HK-2 (cell line): ENCODE results near the gene CIROP.

Experiments
- DNase-seq: peaks from one replicate; pipeline ENCODE4 v3.0.0-alpha.2; 2018; ENCODE audit not compliant: unreplicated experiment

CIROP gene, protein sequence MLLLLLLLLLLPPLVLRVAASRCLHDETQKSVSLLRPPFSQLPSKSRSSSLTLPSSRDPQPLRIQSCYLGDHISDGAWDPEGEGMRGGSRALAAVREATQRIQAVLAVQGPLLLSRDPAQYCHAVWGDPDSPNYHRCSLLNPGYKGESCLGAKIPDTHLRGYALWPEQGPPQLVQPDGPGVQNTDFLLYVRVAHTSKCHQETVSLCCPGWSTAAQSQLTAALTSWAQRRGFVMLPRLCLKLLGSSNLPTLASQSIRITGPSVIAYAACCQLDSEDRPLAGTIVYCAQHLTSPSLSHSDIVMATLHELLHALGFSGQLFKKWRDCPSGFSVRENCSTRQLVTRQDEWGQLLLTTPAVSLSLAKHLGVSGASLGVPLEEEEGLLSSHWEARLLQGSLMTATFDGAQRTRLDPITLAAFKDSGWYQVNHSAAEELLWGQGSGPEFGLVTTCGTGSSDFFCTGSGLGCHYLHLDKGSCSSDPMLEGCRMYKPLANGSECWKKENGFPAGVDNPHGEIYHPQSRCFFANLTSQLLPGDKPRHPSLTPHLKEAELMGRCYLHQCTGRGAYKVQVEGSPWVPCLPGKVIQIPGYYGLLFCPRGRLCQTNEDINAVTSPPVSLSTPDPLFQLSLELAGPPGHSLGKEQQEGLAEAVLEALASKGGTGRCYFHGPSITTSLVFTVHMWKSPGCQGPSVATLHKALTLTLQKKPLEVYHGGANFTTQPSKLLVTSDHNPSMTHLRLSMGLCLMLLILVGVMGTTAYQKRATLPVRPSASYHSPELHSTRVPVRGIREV

GRCh38 chr14:23104591-23105347 lies at the start of gene CIROP:
TSS of gene CIROP (minus strand) at chr14:23104989. CDS start at chr14:23104920, 69 bp downstream.
- DNase-seq: no peak

- peak; percentile 26 for DNase-seq
Measured at GRCh38 chr14:23153851-23154796, 49.3 kb upstream of the CIROP start.

- no peak for DNase-seq
Measured at GRCh38 chr14:23151342-23151741, 46.6 kb upstream of the CIROP start.

- DNase-seq: no peak
Measured at GRCh38 chr14:23149745-23150144, 45.0 kb upstream of the CIROP start.

GRCh38 chr14:23148591-23149249 lies 43.9 kb upstream of the CIROP start:
- no peak for DNase-seq

DNA sequence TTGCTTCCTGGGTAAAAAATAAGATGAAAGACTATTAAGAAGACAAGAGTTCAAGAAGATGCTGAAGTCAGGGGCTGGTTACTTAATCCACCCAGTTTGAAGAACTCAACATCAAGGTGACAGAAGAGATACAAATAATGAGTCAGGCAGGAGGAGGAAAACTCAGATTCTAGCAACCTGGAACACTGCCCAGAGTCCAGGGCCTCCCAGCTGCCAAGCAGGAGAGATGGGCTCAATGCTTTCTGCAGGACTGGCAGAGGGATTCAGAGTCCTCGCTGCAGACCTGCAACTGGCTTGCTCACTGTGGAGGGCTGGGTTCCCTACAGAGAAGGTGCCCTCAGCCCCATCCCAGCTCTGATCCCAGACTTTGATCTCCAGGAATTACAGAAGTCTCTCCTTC lies 42.9 kb upstream of the CIROP start:
- DNase-seq: no peak

- no peak for DNase-seq
Measured at GRCh38 chr14:23146980-23147379, 42.2 kb upstream of the CIROP start.

GRCh38 chr14:23146351-23146910 lies 41.6 kb upstream of the CIROP start:
- DNase-seq: no peak

DNA sequence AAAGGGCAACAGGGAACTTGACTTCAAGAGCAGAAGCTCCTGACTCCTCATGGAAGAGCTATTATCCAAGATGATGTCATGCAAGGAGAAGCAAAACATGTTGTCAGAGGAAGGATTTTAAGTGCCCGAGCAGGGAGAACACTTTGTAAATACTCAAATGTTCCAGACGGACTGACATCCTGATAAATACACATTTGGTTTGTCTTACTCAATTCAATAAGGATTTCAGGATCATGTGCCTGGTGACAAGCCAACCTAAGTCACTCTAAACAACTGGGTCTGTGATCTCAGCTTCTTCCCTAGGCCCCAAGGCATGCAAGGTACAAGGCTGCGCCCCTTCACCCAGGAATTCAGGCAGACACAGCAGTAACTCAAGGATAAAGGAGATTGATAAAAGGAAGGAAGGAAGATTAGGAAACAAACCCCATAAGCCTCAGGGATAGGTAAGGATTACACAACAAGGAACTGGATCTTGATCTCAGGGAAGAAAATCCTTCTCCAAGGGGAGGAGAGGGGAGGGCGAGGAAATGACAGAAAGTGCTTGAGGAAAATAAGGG lies 41.1 kb upstream of the CIROP start:
- no peak for DNase-seq

- DNase-seq: no peak
Measured at GRCh38 chr14:23143911-23144310, 39.1 kb upstream of the CIROP start.

GRCh38 chr14:23142826-23143225 lies 38.0 kb upstream of the CIROP start:
- no peak for DNase-seq

DNA sequence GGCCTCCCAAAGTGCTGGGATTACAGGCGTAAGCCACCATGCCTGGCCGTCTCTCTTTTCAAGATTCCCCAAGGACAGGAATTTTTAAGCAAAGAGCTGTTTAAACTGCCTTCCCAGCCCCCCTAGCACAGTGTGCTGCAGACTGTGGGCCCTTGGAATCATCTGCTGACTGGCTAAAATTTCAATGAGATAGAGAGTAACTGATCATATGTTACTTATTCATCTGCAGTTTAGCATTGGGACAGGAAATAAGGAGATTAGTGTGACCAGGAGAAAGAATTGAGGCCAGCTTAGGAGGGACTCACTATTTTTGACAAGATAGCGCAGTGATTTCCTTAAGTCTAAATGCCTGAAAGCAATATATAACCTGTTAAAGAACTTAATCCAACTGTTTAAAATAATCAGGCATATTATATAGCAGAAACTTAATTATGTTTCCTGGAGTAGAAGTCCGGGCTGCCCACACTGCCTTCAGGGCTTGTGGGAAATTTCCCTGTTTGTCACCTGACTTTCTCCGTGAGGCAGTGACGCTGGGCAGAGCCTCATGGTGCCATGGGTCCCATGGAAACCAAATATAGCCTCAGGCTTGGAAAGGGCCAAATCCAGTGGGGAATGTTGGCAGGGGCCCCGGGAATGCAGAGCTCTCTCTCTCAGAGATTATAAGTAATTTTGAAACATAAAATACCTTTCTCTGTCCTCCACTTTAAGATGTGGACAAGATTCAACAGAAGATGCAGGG lies 37.1 kb upstream of the CIROP start:
- no peak for DNase-seq

DNA sequence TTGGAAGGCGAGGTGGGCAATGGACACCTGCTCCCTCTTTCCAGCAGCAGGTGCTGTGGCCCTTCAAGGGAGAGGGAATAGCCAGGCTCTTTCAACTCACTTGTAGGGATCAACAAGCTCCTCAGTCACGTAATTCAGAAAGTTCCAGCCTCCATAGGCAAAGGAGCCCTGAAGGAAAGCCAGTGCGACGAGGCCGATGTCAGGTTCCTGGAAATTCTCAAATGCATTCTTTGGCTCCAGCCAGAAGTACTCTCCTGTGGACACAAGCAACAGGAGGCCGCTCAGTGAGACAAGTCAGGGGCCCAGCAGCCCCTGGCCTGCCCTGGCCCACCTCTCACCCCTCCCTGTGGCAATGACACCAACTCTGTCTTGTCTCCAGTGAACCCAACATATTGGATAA lies 35.6 kb upstream of the CIROP start:
- DNase-seq: no peak

DNA sequence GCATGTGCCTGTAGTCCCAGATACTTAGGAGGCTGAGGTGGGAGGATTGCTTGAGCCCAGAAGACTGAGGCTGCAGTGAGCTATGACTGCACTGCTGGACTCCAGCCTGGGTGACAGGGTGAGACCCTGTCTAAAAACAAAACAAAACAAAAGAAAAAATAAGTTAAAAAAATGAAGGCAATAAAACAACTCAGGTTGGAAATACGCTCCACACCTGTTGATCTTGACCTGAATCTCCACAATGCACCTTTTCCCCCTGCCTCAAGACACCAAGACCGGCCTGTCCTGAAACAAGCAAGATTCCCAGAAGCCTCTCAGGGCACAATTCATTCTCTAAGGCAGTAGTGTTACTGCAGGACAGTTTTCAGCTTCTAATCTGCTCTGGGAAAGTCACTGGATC lies 35.1 kb upstream of the CIROP start:
- DNase-seq: no peak

- no peak for DNase-seq
Measured at GRCh38 chr14:23137813-23138535, 33.2 kb upstream of the CIROP start.

DNA sequence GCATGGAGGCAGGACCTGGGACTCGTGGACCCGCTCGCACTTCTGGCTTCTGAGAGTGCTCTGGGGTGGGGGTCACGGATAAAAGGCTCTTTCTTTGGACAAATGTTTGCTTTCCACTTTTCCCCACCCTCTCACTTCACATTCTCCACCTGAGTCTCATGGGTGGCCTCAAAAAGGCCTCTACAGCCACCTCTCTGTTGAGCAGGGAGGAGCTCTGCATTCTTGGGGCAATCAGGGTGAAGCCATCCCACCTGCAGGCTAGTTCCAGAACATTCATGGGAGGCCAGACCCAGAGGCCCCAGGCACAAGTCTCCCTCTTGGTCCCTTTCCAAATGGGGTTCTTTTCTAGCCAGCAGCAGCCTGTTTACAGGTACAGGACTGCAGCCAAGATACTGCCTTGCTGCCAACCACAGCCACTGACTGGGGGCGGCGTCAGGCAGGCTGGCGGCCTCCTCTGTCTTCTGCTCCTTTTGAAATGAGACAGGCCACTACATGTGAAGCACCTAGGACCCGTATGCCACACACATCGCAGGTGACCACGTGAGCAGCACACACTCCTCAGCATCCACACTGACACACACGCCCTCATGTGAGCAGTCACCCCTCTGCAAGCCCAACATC lies 32.5 kb upstream of the CIROP start:
- no peak for DNase-seq

DNA sequence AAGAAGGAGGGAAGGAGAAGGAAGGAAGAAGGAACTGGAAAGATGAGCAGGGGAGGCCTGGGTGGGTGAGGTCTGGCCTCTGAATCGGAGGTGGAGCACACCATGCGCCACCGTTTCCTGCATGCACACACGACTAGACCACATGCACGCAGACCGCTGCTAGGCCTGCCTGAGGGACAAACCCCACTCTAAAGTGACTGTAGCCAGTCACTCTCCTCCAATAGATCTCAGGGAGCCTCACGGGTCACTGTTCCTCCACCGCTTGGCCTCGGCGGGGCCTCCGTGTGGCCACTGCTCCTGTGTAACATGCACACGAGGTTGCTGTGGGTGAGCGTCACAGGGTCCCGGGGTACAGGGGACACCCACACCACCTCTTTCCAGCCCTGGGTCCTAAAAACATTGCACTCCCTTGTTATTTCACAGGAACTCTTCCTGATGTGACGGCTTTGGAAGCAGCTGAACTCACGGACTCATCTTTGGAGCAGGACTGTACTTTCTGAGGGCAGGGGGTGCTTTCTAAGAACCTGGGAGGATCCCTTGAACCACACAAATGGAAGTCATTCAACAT lies 31.9 kb upstream of the CIROP start:
- DNase-seq: no peak

- no peak for DNase-seq
Measured at GRCh38 chr14:23132970-23133369, 28.2 kb upstream of the CIROP start.
